ENCODE data around the gene MPHOSPH9.

MPHOSPH9 gene

DNA sequence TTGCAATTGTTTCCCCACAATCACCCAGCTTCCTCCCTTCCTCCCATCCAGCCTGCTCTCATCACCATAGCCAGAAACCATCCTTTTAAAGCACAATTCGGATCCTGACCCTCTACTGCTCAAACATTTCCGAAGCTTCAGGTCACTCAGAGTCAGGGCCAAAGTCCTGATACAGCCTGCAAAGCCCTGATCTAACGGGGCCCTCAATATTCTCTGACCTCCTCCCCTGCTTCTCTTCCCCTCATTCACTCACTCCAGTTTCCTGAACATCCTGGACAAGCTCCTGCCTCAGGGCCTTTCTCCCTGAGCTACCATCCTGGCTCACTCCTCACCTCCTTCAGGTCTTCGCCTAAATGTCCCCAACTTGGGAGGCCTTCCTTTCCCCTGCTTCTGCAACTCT, 128.1 kb downstream of the MPHOSPH9 start (continued):
- TF ChIP-seq, protein P1, sequence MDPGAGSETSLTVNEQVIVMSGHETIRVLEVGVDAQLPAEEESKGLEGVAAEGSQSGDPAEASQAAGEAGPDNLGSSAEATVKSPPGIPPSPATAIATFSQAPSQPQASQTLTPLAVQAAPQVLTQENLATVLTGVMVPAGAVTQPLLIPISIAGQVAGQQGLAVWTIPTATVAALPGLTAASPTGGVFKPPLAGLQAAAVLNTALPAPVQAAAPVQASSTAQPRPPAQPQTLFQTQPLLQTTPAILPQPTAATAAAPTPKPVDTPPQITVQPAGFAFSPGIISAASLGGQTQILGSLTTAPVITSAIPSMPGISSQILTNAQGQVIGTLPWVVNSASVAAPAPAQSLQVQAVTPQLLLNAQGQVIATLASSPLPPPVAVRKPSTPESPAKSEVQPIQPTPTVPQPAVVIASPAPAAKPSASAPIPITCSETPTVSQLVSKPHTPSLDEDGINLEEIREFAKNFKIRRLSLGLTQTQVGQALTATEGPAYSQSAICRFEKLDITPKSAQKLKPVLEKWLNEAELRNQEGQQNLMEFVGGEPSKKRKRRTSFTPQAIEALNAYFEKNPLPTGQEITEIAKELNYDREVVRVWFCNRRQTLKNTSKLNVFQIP (CRISPR knock-in tag; IDR thresholded peaks at IDR 0.05; ENCODE audit: borderline replicate concordance, low read depth), result no peak
- TF ChIP-seq, protein P2, sequence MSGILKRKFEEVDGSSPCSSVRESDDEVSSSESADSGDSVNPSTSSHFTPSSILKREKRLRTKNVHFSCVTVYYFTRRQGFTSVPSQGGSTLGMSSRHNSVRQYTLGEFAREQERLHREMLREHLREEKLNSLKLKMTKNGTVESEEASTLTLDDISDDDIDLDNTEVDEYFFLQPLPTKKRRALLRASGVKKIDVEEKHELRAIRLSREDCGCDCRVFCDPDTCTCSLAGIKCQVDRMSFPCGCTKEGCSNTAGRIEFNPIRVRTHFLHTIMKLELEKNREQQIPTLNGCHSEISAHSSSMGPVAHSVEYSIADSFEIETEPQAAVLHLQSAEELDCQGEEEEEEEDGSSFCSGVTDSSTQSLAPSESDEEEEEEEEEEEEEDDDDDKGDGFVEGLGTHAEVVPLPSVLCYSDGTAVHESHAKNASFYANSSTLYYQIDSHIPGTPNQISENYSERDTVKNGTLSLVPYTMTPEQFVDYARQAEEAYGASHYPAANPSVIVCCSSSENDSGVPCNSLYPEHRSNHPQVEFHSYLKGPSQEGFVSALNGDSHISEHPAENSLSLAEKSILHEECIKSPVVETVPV (CRISPR knock-in tag; IDR thresholded peaks at IDR 0.05), result no peak
- TF ChIP-seq PPARA (CRISPR knock-in tag; IDR thresholded peaks at IDR 0.05; ENCODE audit: borderline replicate concordance), result no peak

Data from SK-N-SH treated with all-trans-retinoic acid at 6 μM for 48 hours (cell line).